BLaER1 treated with 17β-estradiol and CSF1 and Interleukin-3, amounts not matched to agents 10 nM and 100 nM (cell line): ENCODE measurements around the gene AHRR.

ENCODE experiments used
- H3K27ac ChIP-seq, 11 experiments: shearing (Covaris generic); formaldehyde crosslinking; 2 replicates each; pipeline ENCODE4 v1.8.1; 2022
- H3K27me3 ChIP-seq, 11 experiments: shearing (Covaris generic); formaldehyde crosslinking; 2 replicates each; pipeline ENCODE4 v1.8.1; 2022
- H3K36me3 ChIP-seq, 11 experiments: shearing (Covaris generic); formaldehyde crosslinking; 2 replicates each; pipeline ENCODE4 v1.8.1; 2022
- H3K4me1 ChIP-seq, 10 experiments: shearing (Covaris generic); formaldehyde crosslinking; 2 replicates each; pipeline ENCODE4 v1.8.1; 2022
- H3K4me2 ChIP-seq, 11 experiments: shearing (Covaris generic); formaldehyde crosslinking; 2 replicates each; pipeline ENCODE4 v1.8.1; 2022
- H3K4me3 ChIP-seq, 10 experiments: shearing (Covaris generic); formaldehyde crosslinking; 2 replicates each; pipeline ENCODE4 v1.8.1; 2022
- H3K9ac ChIP-seq, 11 experiments: shearing (Covaris generic); formaldehyde crosslinking; 2 replicates each; pipeline ENCODE4 v1.8.1; 2022
- H3K9me3 ChIP-seq, 11 experiments: shearing (Covaris generic); formaldehyde crosslinking; replicated peaks in 1 of 11; 2 replicates each; pipeline ENCODE4 v1.8.1; 2022
- H4K20me1 ChIP-seq, 11 experiments: shearing (Covaris generic); formaldehyde crosslinking; 2 replicates each; pipeline ENCODE4 v1.8.1; 2022
- Cebpa-rat ChIP-seq, 11 experiments: shearing (Covaris generic); IDR thresholded peaks; 2 replicates each; pipeline ENCODE4 v1.8.1; 2022

The AHRR gene

DNA sequence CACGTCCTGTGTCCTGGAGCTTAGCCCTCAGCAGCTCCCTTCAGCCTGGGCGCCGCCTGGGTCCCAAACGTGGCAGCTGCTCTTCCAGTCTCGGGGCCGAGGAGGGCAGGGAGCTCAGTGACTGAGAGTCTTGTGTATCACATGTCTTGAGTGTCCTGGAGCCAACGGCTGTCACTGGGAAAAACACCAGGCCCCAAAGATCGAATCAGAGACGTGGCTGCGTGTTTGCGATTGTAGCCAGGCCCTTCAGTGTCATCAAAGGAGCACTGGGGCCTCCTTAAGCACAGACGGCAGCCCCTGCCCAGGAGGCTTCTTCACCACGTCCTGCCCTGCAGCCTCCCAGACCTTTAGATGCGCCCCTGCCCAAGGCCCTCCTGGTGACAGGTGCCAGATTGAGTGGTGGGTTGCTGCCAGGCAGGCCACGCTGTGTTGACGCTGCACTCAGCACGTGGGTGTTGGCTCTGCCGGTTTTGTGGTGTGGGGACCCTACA, 115.8 kb downstream of the AHRR start:
- no peak overlapping the region for H3K9ac ChIP-seq
- no peaks in the 10 kb centered on the region; a peak in 1 of 22 replicates for H4K20me1 ChIP-seq
- H3K9me3 ChIP-seq, result no peaks in the 10 kb centered on the region
- peaks cover 0 to 8% (median 0%) of the 10 kb centered on the region in 11 experiments; a peak in 4 of 22 replicates for H3K27me3 ChIP-seq
- H3K27ac ChIP-seq, result no peak overlapping the region
- H3K4me2 ChIP-seq, result no peak overlapping the region
- TF ChIP-seq Cebpa-rat (IDR thresholded peaks at IDR 0.05), result no peak
- no peaks in the 10 kb centered on the region for H3K36me3 ChIP-seq
- peaks cover 33 to 49% (median 43%) of the 10 kb centered on the region in 10 experiments for H3K4me1 ChIP-seq
- H3K4me3 ChIP-seq, result no peak overlapping the region

DNA sequence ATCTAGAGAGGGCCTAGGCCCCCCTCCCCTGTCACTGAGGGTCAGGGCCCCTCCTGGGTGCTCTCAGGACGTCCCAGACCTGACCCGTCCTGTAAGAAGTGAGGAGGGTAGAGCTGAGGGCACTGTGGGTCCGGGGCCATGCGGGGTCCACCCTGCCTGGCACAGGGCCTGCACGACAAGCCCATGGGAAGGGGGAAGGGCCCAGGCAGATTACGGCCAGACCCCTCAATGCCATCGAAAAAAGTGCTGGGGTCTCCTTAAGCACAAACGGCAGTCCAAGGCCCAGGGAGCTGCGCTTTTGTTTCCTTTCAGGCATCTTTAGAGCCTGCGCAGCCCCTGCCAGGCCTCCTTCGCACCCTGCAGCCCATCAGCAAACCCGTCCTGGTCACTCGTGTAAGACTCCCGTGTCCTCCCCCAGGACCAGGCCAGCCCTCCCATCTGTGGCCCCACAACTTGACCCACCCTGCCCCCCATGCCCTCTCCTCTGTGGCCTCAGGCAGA, 117.0 kb downstream of the AHRR start:
- Histone ChIP-seq H3K9me3 (no peaks in the 10 kb centered on the region), H3K27ac (no peak overlapping the region), H4K20me1 (peaks cover 0 to 2% (median 0%) of the 10 kb centered on the region in 11 experiments; a peak in 5 of 22 replicates), H3K4me1 (peaks cover 28 to 44% (median 37%) of the 10 kb centered on the region in 10 experiments), H3K4me2 (no peak overlapping the region), H3K27me3 (no peaks in the 10 kb centered on the region), H3K9ac (0 out of 22 replicates have a peak overlapping the region, but pooled peaks of 1 of the 11 experiments have one; percentile 9), H3K4me3 (no peak overlapping the region), H3K36me3 (no peaks in the 10 kb centered on the region)
- no peak for TF ChIP-seq Cebpa-rat (IDR thresholded peaks at IDR 0.05)

DNA sequence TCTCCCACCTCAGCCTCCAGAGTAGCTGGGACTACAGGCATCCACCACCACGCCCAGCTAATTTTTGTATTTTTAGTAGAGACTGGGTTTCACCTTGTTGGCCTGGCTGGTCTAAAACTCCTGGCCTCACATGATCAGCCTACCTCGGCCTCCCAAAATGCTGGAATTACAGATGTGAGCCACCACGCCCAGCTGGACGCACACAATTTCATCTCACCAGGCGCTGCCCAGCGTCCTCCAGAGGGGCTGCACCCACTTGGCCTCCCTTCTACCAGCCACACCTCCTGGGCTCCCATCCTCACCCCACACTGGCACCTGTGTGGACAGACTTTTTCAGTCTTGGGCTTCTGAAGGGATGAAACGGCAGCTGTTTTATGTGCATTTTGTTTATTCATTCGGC, 117.7 kb downstream of the AHRR start:
- H3K36me3 ChIP-seq, result no peaks in the 10 kb centered on the region
- H4K20me1 ChIP-seq, result peaks cover 0 to 8% (median 5%) of the 10 kb centered on the region in 11 experiments; a peak in 10 of 22 replicates
- peaks cover 33 to 48% (median 43%) of the 10 kb centered on the region in 10 experiments for H3K4me1 ChIP-seq
- H3K9ac ChIP-seq, result no peak overlapping the region
- no peak overlapping the region for H3K4me3 ChIP-seq
- TF ChIP-seq Cebpa-rat (IDR thresholded peaks at IDR 0.05), result no peak
- no peaks in the 10 kb centered on the region for H3K9me3 ChIP-seq
- H3K27ac ChIP-seq, result no peak overlapping the region
- no peaks in the 10 kb centered on the region for H3K27me3 ChIP-seq
- H3K4me2 ChIP-seq, result peak overlapping the region in 2 of 11 experiments; percentile 63 to 100; a peak in 4 of 22 replicates

DNA sequence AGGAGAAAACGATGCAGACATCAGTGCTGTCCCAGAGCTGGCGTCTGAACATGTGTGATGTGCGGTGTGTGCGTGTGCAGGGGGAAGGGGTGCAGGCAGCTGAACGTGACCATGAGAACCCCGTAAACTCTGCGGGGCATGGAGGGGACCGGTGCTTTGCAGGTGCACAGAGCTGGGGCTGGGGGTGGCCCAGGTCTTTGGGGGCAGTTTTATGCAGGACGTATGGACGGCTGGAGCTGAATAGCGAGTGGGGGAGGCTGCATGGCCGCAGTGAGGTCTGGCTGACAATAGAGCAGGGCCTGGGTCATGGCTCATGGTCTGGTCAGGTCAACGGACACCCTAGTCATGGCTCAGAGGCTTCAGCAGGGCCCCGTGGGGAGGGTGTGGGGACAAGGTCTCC, 118.1 kb downstream of the AHRR start:
- TF ChIP-seq Cebpa-rat (IDR thresholded peaks at IDR 0.05), result no peak
- H3K27me3 ChIP-seq, result no peaks in the 10 kb centered on the region
- no peaks in the 10 kb centered on the region for H3K9me3 ChIP-seq
- H3K27ac ChIP-seq, result no peak overlapping the region
- no peak overlapping the region for H3K9ac ChIP-seq
- H3K36me3 ChIP-seq, result no peaks in the 10 kb centered on the region
- no peak overlapping the region for H3K4me3 ChIP-seq
- H4K20me1 ChIP-seq, result peaks cover 0 to 12% (median 10%) of the 10 kb centered on the region in 11 experiments; a peak in 11 of 22 replicates
- peak overlapping the region in 10 of 11 experiments; percentile 55 to 100 (median 100); a peak in 18 of 22 replicates for H3K4me2 ChIP-seq
- H3K4me1 ChIP-seq, result peaks cover 38 to 53% (median 47%) of the 10 kb centered on the region in 10 experiments

DNA sequence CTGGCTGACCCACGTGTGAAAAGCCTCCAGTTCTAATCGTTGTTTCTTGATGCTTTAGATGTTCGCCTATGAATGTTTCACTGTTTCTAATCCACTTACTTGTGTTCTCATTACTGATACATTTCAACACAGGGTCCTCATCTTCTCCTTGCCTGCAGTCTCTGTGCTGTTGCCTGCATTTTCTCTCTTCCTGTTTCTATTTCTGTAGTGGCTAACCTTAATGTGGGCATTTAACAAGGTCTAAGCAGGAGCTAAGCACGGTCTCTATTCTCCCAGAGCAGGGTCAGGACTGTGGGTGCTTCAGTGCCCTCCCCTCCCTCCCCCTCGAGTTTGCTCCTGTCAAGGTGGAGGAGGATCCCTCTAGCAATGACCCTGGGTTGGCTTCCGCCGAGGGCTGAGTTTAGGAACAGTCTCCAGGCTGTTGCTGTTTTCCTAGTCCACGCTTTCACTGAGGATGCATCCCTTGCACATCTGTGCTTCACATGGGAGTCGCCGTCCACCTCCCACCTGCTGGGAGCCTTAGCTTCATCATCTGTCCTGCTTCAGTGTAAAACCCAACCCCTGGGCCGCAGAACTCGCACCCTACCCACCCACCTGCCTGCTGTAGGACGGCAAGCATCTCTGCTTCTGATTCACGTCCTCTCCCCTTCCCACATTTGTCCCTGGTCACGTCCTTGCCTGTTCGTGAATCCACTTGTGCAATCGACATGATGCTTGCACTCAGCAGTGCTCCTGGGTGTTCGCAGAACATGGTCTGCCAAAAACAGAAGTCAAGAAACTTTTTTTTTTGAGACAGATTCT, 119.1 kb downstream of the AHRR start:
- Histone ChIP-seq H3K4me1 (peaks cover 46 to 60% (median 56%) of the 10 kb centered on the region in 10 experiments), H3K27me3 (no peaks in the 10 kb centered on the region), H3K4me2 (peak overlapping the region; percentile 55 to 100 (median 99)), H3K9ac (peak overlapping the region in 4 of 11 experiments; percentile 3 to 24 (median 12); a peak in 4 of 22 replicates), H3K27ac (peak overlapping the region in 1 of 11 experiments; percentile 23; a peak in 1 of 22 replicates), H3K36me3 (peaks cover 0 to 2% (median 1%) of the 10 kb centered on the region in 11 experiments; a peak in 6 of 22 replicates), H3K9me3 (no peaks in the 10 kb centered on the region), H3K4me3 (no peak overlapping the region), H4K20me1 (peaks cover 2 to 20% (median 17%) of the 10 kb centered on the region in 11 experiments; a peak in 12 of 22 replicates)
- no peak for TF ChIP-seq Cebpa-rat (IDR thresholded peaks at IDR 0.05)

DNA sequence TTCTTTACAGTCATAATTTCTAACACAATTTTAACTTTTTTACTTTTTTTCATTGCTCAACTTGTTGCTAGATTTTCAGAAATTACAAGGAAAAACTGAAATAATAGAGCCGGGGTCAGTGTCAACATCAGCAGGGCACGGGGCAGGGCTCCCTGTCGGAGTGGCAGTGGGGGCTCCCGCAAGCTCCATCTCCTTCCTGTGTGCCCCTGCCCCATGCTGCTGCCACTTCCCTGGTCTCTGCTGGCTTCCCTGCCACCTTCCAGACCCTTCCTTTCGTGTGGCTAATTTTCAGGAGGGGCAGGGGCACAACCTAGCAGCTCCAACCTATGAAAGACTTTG, 120.5 kb downstream of the AHRR start:
- Histone ChIP-seq H3K4me1 (peaks cover 48 to 70% (median 58%) of the 10 kb centered on the region in 10 experiments), H3K27ac (peak overlapping the region in 9 of 11 experiments; percentile 83 to 93 (median 89); a peak in 13 of 22 replicates), H3K36me3 (peaks cover 7 to 15% (median 13%) of the 10 kb centered on the region in 11 experiments; a peak in 21 of 22 replicates), H3K27me3 (no peaks in the 10 kb centered on the region), H4K20me1 (peaks cover 10 to 34% (median 23%) of the 10 kb centered on the region in 11 experiments; a peak in 16 of 22 replicates), H3K4me3 (peak overlapping the region; percentile 83 to 96 (median 94)), H3K9me3 (no peaks in the 10 kb centered on the region), H3K9ac (peak overlapping the region in 10 of 11 experiments; percentile 86 to 92 (median 90); a peak in 19 of 22 replicates), H3K4me2 (peak overlapping the region; percentile 99 to 100 (median 99))
- no peak for TF ChIP-seq Cebpa-rat (IDR thresholded peaks at IDR 0.05)

DNA sequence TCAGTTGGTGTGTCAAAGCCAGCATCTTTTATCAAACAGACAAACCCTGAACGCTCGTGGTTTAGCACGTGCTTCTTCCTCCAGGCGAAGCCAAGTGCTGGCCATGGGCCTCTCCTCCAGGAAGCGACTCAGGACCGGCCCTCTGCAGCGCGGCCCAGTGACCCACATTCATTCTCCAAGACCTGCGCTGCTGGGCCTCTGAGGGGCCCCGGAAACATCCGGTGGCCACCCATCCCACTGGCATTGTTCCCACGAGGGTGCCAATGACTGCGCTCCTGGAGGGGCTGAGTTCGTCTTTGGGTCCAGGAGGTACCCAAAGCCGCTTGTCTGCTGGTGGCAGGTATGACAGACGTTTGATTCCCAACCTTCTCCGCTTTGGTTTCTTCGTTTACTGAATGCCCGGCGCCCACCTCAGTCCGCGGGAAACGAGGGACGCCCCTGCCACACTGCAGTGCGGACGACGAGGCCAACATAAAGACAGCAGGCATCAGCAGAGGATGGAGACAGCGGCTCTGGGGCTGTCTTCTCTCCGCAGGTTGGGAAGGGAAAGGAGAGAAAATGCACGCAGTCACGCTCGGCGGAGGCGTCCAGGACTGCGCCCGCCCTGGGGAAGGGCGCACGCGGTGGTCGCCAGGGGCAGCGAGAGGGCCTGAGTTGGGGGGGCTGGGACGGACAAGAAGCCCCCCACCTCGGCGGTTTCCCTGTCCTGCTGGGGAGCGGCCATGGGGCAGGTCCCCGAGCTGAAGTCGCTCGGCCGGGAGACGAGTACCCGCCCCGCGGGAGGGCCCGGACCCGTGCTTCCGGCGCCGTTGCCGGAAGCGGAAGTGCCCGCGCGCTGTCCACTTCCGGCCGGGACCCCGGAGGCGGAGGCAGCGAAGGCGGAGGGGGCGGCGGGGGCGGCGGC, 121.1 kb downstream of the AHRR start, which contains the start of gene EXOC3:
EXOC3 (plus strand) TSS at position 842 of the 904 bp plus-strand sequence. CDS start 3,030 bp downstream, outside the sequence.
- Histone ChIP-seq H3K27me3 (no peaks in the 10 kb centered on the region), H4K20me1 (peaks cover 10 to 40% (median 29%) of the 10 kb centered on the region in 11 experiments; a peak in 18 of 22 replicates), H3K9ac (peak within 1 kb of the TSS; percentile 86 to 92 (median 90)), H3K4me1 (peaks cover 51 to 76% (median 58%) of the 10 kb centered on the region in 10 experiments), H3K9me3 (no peaks in the 10 kb centered on the region), H3K4me3 (peak within 1 kb of the TSS; percentile 83 to 96 (median 94)), H3K4me2 (peak within 1 kb of the TSS; percentile 99 to 100 (median 100)), H3K27ac (peak within 1 kb of the TSS; percentile 78 to 93 (median 89)), H3K36me3 (peaks cover 13 to 21% (median 19%) of the 10 kb centered on the region in 11 experiments)
- TF ChIP-seq Cebpa-rat (IDR thresholded peaks at IDR 0.05), result no peak
